GM19035 (cell line): ENCODE measurements around the gene NFATC3.

Experiments used
- ATAC-seq: cut with Tn5 transposase; IDR thresholded peaks from one replicate; pipeline ENCODE4 v1.9.1; 2021; ENCODE audit not compliant: unreplicated experiment

Gene NFATC3

DNA sequence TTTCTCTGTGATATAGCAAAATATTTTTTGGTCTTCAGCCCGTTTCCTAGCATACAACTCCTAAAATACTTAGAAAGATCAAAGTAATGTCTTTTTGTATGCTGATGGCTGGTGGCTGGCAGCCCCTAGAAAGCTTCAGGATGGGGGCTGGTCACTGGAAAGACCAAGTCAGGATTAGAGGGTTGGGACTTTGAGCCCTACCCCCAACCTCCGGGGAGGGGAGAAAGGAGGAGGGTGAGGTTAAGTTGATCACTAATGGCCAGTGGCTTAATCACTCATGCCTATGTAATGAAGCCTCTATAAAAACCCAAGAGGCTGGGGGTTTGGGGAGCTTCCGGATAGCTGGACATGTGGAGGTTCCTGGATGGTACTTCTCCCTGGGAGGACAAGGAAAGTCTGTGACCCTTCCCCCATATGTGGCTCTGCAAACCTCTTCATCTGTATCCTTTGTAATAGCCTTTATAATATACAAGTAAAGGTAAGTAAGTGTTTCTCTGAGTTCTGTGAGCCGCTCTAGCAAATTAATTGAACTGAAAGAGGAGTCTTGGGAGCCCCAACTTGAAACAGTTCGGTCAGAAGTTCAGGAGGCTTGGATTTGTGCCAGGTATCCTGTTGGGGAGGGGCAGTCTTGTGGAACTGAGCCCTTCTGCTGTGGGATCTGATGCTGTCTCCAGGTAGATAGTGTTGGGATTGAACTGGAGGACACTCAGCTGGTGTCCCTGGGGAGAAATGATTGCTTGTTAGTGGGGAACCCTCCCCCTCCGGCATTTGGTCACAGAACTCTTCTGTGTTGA lies 182.6 kb downstream of the NFATC3 start:
- ATAC-seq, result no peak

GRCh38 chr16:68269793-68270192 lies 184.6 kb downstream of the NFATC3 start:
- ATAC-seq, result no peak

- ATAC-seq, result no peak
Observed at GRCh38 chr16:68270353-68270752, 185.2 kb downstream of the NFATC3 start.

- no peak for ATAC-seq
Observed at GRCh38 chr16:68272507-68273209, 187.5 kb downstream of the NFATC3 start.

DNA sequence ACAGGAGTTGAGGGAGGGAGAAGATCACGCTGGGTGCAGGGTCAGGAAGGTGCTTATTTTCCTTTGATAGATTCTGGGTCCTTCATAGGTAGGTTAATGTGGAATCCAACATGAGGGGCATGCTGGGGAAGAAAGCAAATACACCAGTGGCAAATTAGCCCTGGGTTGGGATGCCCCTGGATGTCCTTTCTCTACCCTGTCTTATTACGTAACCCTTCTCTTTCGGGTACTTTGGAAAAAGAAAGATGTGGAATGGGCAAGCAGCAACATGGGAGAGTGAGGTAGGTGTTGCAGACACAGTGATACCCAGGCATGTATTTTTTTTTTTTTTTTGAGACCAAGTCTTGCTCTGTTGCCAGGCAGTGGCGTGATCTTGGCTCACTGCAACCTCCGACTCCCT lies 188.3 kb downstream of the NFATC3 start:
- ATAC-seq, result no peak

DNA sequence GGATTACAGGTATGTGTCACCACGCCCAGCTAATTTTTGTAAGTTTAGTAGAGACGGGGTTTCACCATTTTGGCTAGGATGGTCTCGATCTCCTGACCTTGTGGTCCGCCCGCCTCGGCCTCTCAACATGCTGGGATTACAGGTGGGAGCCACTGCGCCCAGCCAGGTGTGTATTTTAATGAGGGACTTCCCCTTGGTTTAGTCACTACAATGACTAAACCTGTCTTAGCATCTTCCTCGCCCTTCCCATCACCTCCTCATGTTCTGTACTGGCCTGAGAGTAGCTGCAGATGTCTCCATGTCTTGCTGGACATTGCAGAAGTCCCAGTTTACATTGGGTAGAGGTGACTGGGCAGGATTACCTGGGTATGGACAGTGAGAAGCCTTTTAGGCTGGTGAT lies 188.7 kb downstream of the NFATC3 start:
- ATAC-seq, result no peak

DNA sequence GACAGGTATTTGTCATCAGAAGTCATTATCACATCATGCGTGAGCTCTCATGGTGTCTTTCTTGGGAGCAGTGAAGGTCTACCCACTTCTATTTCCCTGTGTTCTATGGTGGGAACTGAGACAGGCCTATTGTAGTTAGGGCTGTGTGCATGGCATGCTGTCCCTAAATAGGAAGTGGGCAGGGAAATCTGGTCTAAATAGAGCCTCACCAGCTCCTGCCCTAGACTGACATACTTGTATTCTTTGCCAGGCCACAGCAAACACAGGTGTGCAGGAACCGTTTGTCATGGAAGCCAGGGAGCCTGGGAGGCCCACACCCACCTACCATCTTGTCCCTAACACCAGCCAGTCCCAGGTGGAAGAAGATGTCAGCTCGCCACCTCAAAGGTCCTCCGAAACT lies 189.3 kb downstream of the NFATC3 start:
- ATAC-seq, result no peak

- peak; percentile 71 for ATAC-seq
Observed at GRCh38 chr16:68275611-68276191, 190.5 kb downstream of the NFATC3 start.

GRCh38 chr16:68276223-68276622 lies 191.1 kb downstream of the NFATC3 start:
- no peak for ATAC-seq
